GM12878 (cell line): ENCODE data around the gene NUDT9. TPM values are rescaled to one million over a fixed set of nuclear protein-coding genes. Genes with fewer than 3 reads are reported as not detected.

Experiments
- ATAC-seq: fragments of 200-7000 bp; cut with Tn5 transposase; 3 replicates; pipeline ENCODE4 v1.9.1; 2020; ENCODE audit warnings: mild to moderate bottlenecking, moderate library complexity
- BruUV-seq: library from RNA; stranded (reverse); fragments of 400-500 nt; replicated peaks from 2 replicates; lab custom pipeline; 2021; lab: Mats Ljungman, UMichigan
- CTCF ChIA-PET: fragments of 300-600 bp; sonication (Branson Sonifier 250); formaldehyde crosslinking; extraction: SDS; loops from one replicate; lab custom pipeline; 2021; ENCODE audit warnings: inconsistent platforms; lab: Yijun Ruan, JAX
- POLR2A ChIA-PET: fragments of 350-600 bp; formaldehyde crosslinking; extraction: SDS; loops from one replicate; lab custom pipeline; 2021; ENCODE audit warnings: inconsistent platforms; lab: Charles Lee
- RAD21 ChIA-PET: fragments of 300-600 bp; sonication (Branson Sonifier 250); formaldehyde crosslinking; loops from one replicate; lab custom pipeline; 2023; ENCODE audit warnings: antibody characterized with exemption; ENCODE audit not compliant: unreplicated experiment; lab: Charles Lee
- SMC1A ChIA-PET: fragments of 300-600 bp; sonication (Branson Sonifier 250); formaldehyde crosslinking; loops from one replicate; lab custom pipeline; 2023; ENCODE audit not compliant: unreplicated experiment, uncharacterized antibody; lab: Charles Lee
- DNase-seq: peaks from one replicate; pipeline ENCODE4 v3.0.0-alpha.2; 2011; ENCODE audit warnings: low read depth, low spot score
- FAIRE-seq: peaks from 3 replicates; lab custom pipeline; 2011; peaks lifted over from hg19 to GRCh38; lab: Jason Lieb, UNC
- H2AFZ ChIP-seq: 2 replicates; pipeline ENCODE4 v1.6.0; 2011; ENCODE audit warnings: low read depth, low read length, control low read depth; ENCODE audit not compliant: control insufficient read depth
- H3K27ac ChIP-seq: 2 replicates; pipeline ENCODE4 v1.5.1; 2011; ENCODE audit warnings: control low read depth; ENCODE audit not compliant: control insufficient read depth, insufficient read depth
- H3K27me3 ChIP-seq, 2 experiments: replicated peaks in 1 of 2; 2 replicates each; pipeline versions ENCODE4 v1.6.0 to v1.6.1; 2011; ENCODE audit warnings: low read length in 1 of 2; ENCODE audit not compliant: control insufficient read depth in 2 of 2, insufficient read depth in 2 of 2
- H3K36me3 ChIP-seq, 2 experiments: 2 replicates each; pipeline ENCODE4 v1.5.1; 2011; ENCODE audit warnings: low read length in 1 of 2; ENCODE audit not compliant: control insufficient read depth in 2 of 2, insufficient read depth in 2 of 2
- H3K4me1 ChIP-seq: 2 replicates; pipeline ENCODE4 v1.6.1; 2011; ENCODE audit warnings: mild to moderate bottlenecking, low read length, moderate library complexity, mixed read lengths; ENCODE audit not compliant: control insufficient read depth, insufficient read depth
- H3K4me2 ChIP-seq: 2 replicates; pipeline ENCODE4 v1.6.0; 2011; ENCODE audit warnings: control low read depth; ENCODE audit not compliant: control insufficient read depth, insufficient read depth
- H3K4me3 ChIP-seq: fragments of 200-600 bp; sonication (generic); 2 replicates; pipeline ENCODE4 v1.5.1; 2016
- H3K79me2 ChIP-seq: 2 replicates; pipeline ENCODE4 v1.6.0; 2011; ENCODE audit warnings: low read length; ENCODE audit not compliant: control insufficient read depth, insufficient read depth
- H3K9ac ChIP-seq: 2 replicates; pipeline ENCODE4 v1.8.0; 2011; ENCODE audit warnings: low read length, control low read depth, mixed read lengths; ENCODE audit not compliant: control insufficient read depth, insufficient read depth
- H3K9me3 ChIP-seq: replicated peaks from 3 replicates; pipeline ENCODE4 v1.5.1; 2011; ENCODE audit warnings: mild to moderate bottlenecking, low read length; ENCODE audit not compliant: control insufficient read depth, insufficient read depth
- H4K20me1 ChIP-seq: 2 replicates; pipeline ENCODE4 v1.6.0; 2011; ENCODE audit not compliant: control insufficient read depth, insufficient read depth
- ATF2 ChIP-seq: IDR thresholded peaks from 2 replicates; pipeline ENCODE4 v1.6.1; 2012; ENCODE audit warnings: low read length, inconsistent platforms
- BCL3 ChIP-seq: IDR thresholded peaks from 2 replicates; pipeline ENCODE4 v1.6.1; 2011; ENCODE audit warnings: borderline replicate concordance, low read depth, mild to moderate bottlenecking, moderate library complexity, low read length; ENCODE audit not compliant: insufficient read depth, poor library complexity, severe bottlenecking
- CHD2 ChIP-seq: IDR thresholded peaks from 2 replicates; pipeline ENCODE4 v1.6.1; 2011; ENCODE audit warnings: low read depth, low read length, improper control_type of control experiment, borderline replicate concordance
- EED ChIP-seq: sonication (generic); IDR thresholded peaks from 2 replicates; pipeline ENCODE4 v1.6.1; 2016; ENCODE audit warnings: antibody characterized with exemption, low read depth
- HDGF ChIP-seq: fragments of 450-650 bp; IDR thresholded peaks from 2 replicates; pipeline ENCODE4 v1.6.1; 2016; ENCODE audit warnings: antibody characterized with exemption
- KAT2A ChIP-seq: conservative IDR thresholded peaks from 2 replicates; pipeline ENCODE4 v1.6.1; 2011; ENCODE audit warnings: low read depth, low read length; ENCODE audit not compliant: control insufficient read depth
- MAX ChIP-seq: IDR thresholded peaks from 2 replicates; pipeline ENCODE4 v1.6.1; 2012; ENCODE audit warnings: low read depth, low read length, improper control_type of control experiment
- MTA3 ChIP-seq: IDR thresholded peaks from 2 replicates; pipeline ENCODE4 v1.6.1; 2012; ENCODE audit warnings: low read length, inconsistent platforms, borderline replicate concordance
- RFX5 ChIP-seq: IDR thresholded peaks from 2 replicates; pipeline ENCODE4 v1.6.1; 2011; ENCODE audit warnings: low read depth, low read length, improper control_type of control experiment
- SKIL ChIP-seq: fragments of 450-650 bp; IDR thresholded peaks from 2 replicates; pipeline ENCODE4 v1.6.1; 2017; ENCODE audit warnings: mild to moderate bottlenecking, low read depth, inconsistent platforms; ENCODE audit not compliant: poor library complexity, severe bottlenecking
- SUZ12 ChIP-seq: fragments of 200-600 bp; sonication (generic); IDR thresholded peaks from one replicate; pipeline ENCODE4 v1.6.1; 2018; ENCODE audit warnings: antibody characterized with exemption, mild to moderate bottlenecking; ENCODE audit not compliant: unreplicated experiment
- ZBED1 ChIP-seq: IDR thresholded peaks from 2 replicates; pipeline ENCODE4 v1.6.1; 2016; ENCODE audit warnings: borderline replicate concordance
- WGBS: methylation state at CpG from one replicate; pipeline ENCODE4 v1.1.6; 2016; ENCODE audit warnings: low lambda C conversion rate; ENCODE audit not compliant: insufficient replicate concordance, insufficient coverage; ENCODE audit errors: missing lambda C conversion rate; 5-methylcytosine and 5-hydroxymethylcytosine counted together
- in situ Hi-C: fragments of 300-500 bp; cut with MboI; formaldehyde crosslinking; loops from 9 replicates; pipeline ENCODE4 v1.14.3; 2018; ENCODE audit warnings: mixed read lengths
- intact Hi-C: fragments of 100-400 bp; cut with micrococcal nuclease; formaldehyde crosslinking; loops from one replicate; pipeline ENCODE4 v1.14.2; 2022; ENCODE audit not compliant: unreplicated experiment
- polyA plus RNA-seq, 11 experiments: library from polyadenylated mRNA; depleted of rRNA in 4 of 11; unstranded in 6 of 11; stranded (reverse) in 5 of 11; fragments of >200 nt; fragmentation: Nextera tagmentation in 4 of 11; fragmentation: Illumina TruSeq in 1 of 11; extraction: Ambion mirVana in 4 of 11; extraction: Trizol in 1 of 11; gene quantifications; 1 replicate in 1 of 11; 2 replicates in 10 of 11; pipeline versions ENCODE4 v1.2.1 to v1.2.3, GENCODE V29; 2011 to 2016; ENCODE audit warnings: inconsistent platforms in 2 of 11, missing spikeins in 2 of 11, low read depth in 1 of 11
- total RNA-seq, 4 experiments: library from RNA; depleted of rRNA in 3 of 4; stranded (reverse); fragments of >200 nt in 3 of 4; fragmentation: Illumina TruSeq in 1 of 4; extraction: Trizol in 1 of 4; gene quantifications; 2 replicates each; pipeline versions ENCODE4 v1.2.1 to v1.2.3, GENCODE V29; 2013 to 2021

Gene NUDT9
- total and polyA plus RNA-seq, 10 of the 15 experiments (the other 5 are each of a cell fraction or from before 2014, with no cell fraction given): 8.4 to 28.3 (median 14.6) TPM

GRCh38 chr4:87409420-87409939, 12.9 kb upstream of the NUDT9 start:
- ATAC-seq: no peak
- no peaks in the 10 kb centered on the region for H3K4me1 ChIP-seq
- RAD21 ChIA-PET: no interaction called here
- CTCF ChIA-PET: interaction anchor here (1.5 kb wide), 1 partner anchor 17 kb away, joined by 5 read pairs; no protein-coding TSS in a partner anchor
- no peak overlapping the region for H3K4me3 ChIP-seq
- no peak for DNase-seq
- no peak for FAIRE-seq
- H3K36me3 ChIP-seq: no peaks in the 10 kb centered on the region
- 88% methylated on average over 3 of the region's 3 CpGs for WGBS
- SMC1A ChIA-PET: interaction anchor here (1.3 kb wide), 1 partner anchor 34 kb away, joined by 3 read pairs; no protein-coding TSS in a partner anchor
- no peaks in the 10 kb centered on the region for H3K79me2 ChIP-seq
- no peak overlapping the region for H2AFZ ChIP-seq
- no peak overlapping the region for H3K27ac ChIP-seq
- intact Hi-C loops: no loop called here
- BruUV-seq: no TSS peak
- in situ Hi-C loops: no loop called here
- POLR2A ChIA-PET: no interaction called here
- H3K27me3 ChIP-seq: no peaks in the 10 kb centered on the region
- no peaks in the 10 kb centered on the region for H4K20me1 ChIP-seq
- no peak overlapping the region for H3K9ac ChIP-seq
- no peak for TF ChIP-seq EED
- TF ChIP-seq RFX5: no peak
- TF ChIP-seq CHD2: no peak
- TF ChIP-seq KAT2A: no peak
- no peak for TF ChIP-seq SUZ12
- no peak for TF ChIP-seq ZBED1
- TF ChIP-seq, all 136 proteins: peak for 0
- no peak overlapping the region for H3K4me2 ChIP-seq
- H3K9me3 ChIP-seq: no peaks in the 10 kb centered on the region

- no TSS peak for BruUV-seq
- H4K20me1 ChIP-seq: no peaks in the 10 kb centered on the region
- SMC1A ChIA-PET: interaction anchor here (1.3 to 1.4 kb wide), 2 partner anchors 19 to 34 kb away, joined by 3 to 4 read pairs; partner anchors contain the start of gene HSD17B11
- DNase-seq (no peak), ATAC-seq (no peak), FAIRE-seq (no peak)
- CTCF ChIA-PET: interaction anchor here (0.6 to 1.5 kb wide), 2 partner anchors 18 to 218 kb away, joined by 3 to 5 read pairs; no protein-coding TSS in a partner anchor
- POLR2A ChIA-PET: interaction anchor here (0.5 to 1.6 kb wide), 2 partner anchors 19 to 878 kb away, joined by 3 to 4 read pairs; partner anchors contain the start of gene HSD17B11
- WGBS: 58% methylated on average over 2 of the region's 2 CpGs
- intact Hi-C loops: no loop called here
- no peaks in the 10 kb centered on the region for H3K27me3 ChIP-seq
- no peak overlapping the region for H3K4me2 ChIP-seq
- H3K4me3 ChIP-seq: no peak overlapping the region
- in situ Hi-C loops: no loop called here
- RAD21 ChIA-PET: no interaction called here
- H3K4me1 ChIP-seq: no peaks in the 10 kb centered on the region
- no peak overlapping the region for H3K27ac ChIP-seq
- H3K9ac ChIP-seq: no peak overlapping the region
- H2AFZ ChIP-seq: no peak overlapping the region
- H3K9me3 ChIP-seq: no peaks in the 10 kb centered on the region
- H3K79me2 ChIP-seq: no peaks in the 10 kb centered on the region
- no peaks in the 10 kb centered on the region for H3K36me3 ChIP-seq
- no peak for TF ChIP-seq SKIL
- no peak for TF ChIP-seq MTA3
- no peak for TF ChIP-seq HDGF
- TF ChIP-seq BCL3: no peak
- TF ChIP-seq ATF2: no peak
- no peak for TF ChIP-seq MAX
These were observed 12.2 kb upstream of the NUDT9 start for GRCh38 chr4:87410157-87410556.
